B cell (primary cell): ENCODE data around the gene C19orf44. TPM values are rescaled to one million over a fixed set of nuclear protein-coding genes. Genes with fewer than 3 reads are reported as not detected.
A peak's percentile ranks its signal among the peaks of the same experiment; 100 is the strongest.
"Not testable (repeated sequence)": the region's sequence is repeated elsewhere in the genome, so short reads cannot be mapped to it uniquely, and the experiment has no call there.

Experiments
- ATAC-seq: fragments of 200-7000 bp; cut with Tn5 transposase; one replicate; pipeline ENCODE4 v1.10.0; 2021; ENCODE audit warnings: low read depth, mild to moderate bottlenecking, moderate number of reproducible peaks, moderate library complexity
- CTCF ChIA-PET: fragments of 350-600 bp; sonication (Branson Sonifier 250); formaldehyde crosslinking; loops from one replicate; lab custom pipeline; 2021; ENCODE audit warnings: antibody characterized with exemption, inconsistent platforms; lab: Charles Lee
- POLR2A ChIA-PET: fragments of 350-600 bp; sonication (Branson Sonifier 250); formaldehyde crosslinking; loops from one replicate; lab custom pipeline; 2021; ENCODE audit warnings: antibody characterized with exemption; lab: Charles Lee
- DNase-seq: peaks from one replicate; pipeline ENCODE4 v3.0.0; 2013
- H2AFZ ChIP-seq: 2 replicates; pipeline ENCODE4 v1.6.1; 2012; ENCODE audit warnings: mild to moderate bottlenecking, low read depth, low read length; ENCODE audit not compliant: insufficient read depth, poor library complexity, severe bottlenecking
- H3K27ac ChIP-seq, 2 donors: 1 replicate in 1 of 2; 2 replicates in 1 of 2; pipeline ENCODE4 v1.5.1; 2012 to 2013; ENCODE audit warnings: low read length in 2 of 2, mild to moderate bottlenecking in 2 of 2, moderate library complexity in 1 of 2
- H3K27me3 ChIP-seq, 4 experiments: fragments of 200-600 bp in 1 of 4; sonication (generic) in 1 of 4; replicated peaks in 1 of 4; 1 replicate in 2 of 4; 2 replicates in 2 of 4; pipeline versions ENCODE4 v1.6.1 to v1.7.0; 2013 to 2016; ENCODE audit warnings: low read length in 3 of 4, mild to moderate bottlenecking in 2 of 4, mixed read lengths in 1 of 4, moderate library complexity in 1 of 4; ENCODE audit not compliant: insufficient read depth in 4 of 4, control insufficient read depth in 3 of 4; ENCODE audit errors: control extremely low read depth in 1 of 4
- H3K36me3 ChIP-seq, 2 experiments: replicated peaks in 1 of 2; 1 replicate in 1 of 2; 2 replicates in 1 of 2; pipeline versions ENCODE4 v1.6.1 to v1.7.1; 2013; ENCODE audit warnings: low read length in 1 of 2; ENCODE audit not compliant: insufficient read depth in 2 of 2, control insufficient read depth in 1 of 2; ENCODE audit errors: control extremely low read depth in 1 of 2, extremely low read depth in 1 of 2
- H3K4me1 ChIP-seq, 2 donors: fragments of 200-600 bp in 1 of 2; sonication (generic) in 1 of 2; 1 replicate in 1 of 2; 2 replicates in 1 of 2; pipeline versions ENCODE4 v1.5.1 to v1.6.1; 2013 to 2017; ENCODE audit warnings: low read length in 2 of 2; ENCODE audit not compliant: control insufficient read depth in 2 of 2, insufficient read depth in 2 of 2
- H3K4me2 ChIP-seq: replicated peaks from 2 replicates; pipeline ENCODE3; 2012; ENCODE audit warnings: mild to moderate bottlenecking, low read depth, low read length; ENCODE audit not compliant: poor library complexity, severe bottlenecking
- H3K4me3 ChIP-seq, 5 experiments: fragments of 200-600 bp in 1 of 5; sonication (generic) in 1 of 5; 1 replicate in 3 of 5; 2 replicates in 2 of 5; pipeline versions ENCODE4 v1.5.1 to v1.7.0; 2011 to 2016; ENCODE audit warnings: low read length in 4 of 5, mild to moderate bottlenecking in 4 of 5, low read depth in 2 of 5, control low read depth in 1 of 5, moderate library complexity in 1 of 5; ENCODE audit not compliant: insufficient read depth in 1 of 5; ENCODE audit errors: control extremely low read depth in 1 of 5, extremely low read depth in 1 of 5
- H3K79me2 ChIP-seq: fragments of 200-600 bp; sonication (generic); one replicate; pipeline ENCODE4 v1.6.0; 2016; ENCODE audit warnings: low read length; ENCODE audit not compliant: control insufficient read depth, insufficient read depth
- H3K9ac ChIP-seq: fragments of 200-600 bp; sonication (generic); 2 replicates; pipeline ENCODE4 v1.6.1; 2017; ENCODE audit warnings: mild to moderate bottlenecking, low read length, moderate library complexity
- H3K9me3 ChIP-seq, 3 donors: one replicate each; pipeline versions ENCODE4 v1.6.1 to v1.7.1; 2013; ENCODE audit warnings: low read length in 2 of 3; ENCODE audit not compliant: control insufficient read depth in 2 of 3, insufficient read depth in 1 of 3; ENCODE audit errors: control extremely low read depth in 1 of 3
- H4K20me1 ChIP-seq: 2 replicates; pipeline ENCODE4 v1.6.0; 2012; ENCODE audit warnings: mild to moderate bottlenecking, low read length; ENCODE audit not compliant: insufficient read depth, control insufficient read depth, poor library complexity, severe bottlenecking
- H3K27ac Mint-ChIP-seq: one replicate; pipeline ENCODE4 v1.8.0; 2021; ENCODE audit warnings: mixed read lengths
- H3K27me3 Mint-ChIP-seq: one replicate; pipeline ENCODE4 v1.8.0; 2021; ENCODE audit warnings: mixed read lengths
- H3K4me1 Mint-ChIP-seq: one replicate; pipeline ENCODE4 v1.8.0; 2021; ENCODE audit warnings: mixed read lengths
- H3K4me3 Mint-ChIP-seq: one replicate; pipeline ENCODE4 v1.8.0; 2021; ENCODE audit warnings: mixed read lengths
- H3K9me3 Mint-ChIP-seq: one replicate; pipeline ENCODE4 v1.8.0; 2022; ENCODE audit warnings: mixed read lengths; ENCODE audit not compliant: insufficient read depth
- CTCF ChIP-seq: fragments of 200-600 bp; IDR thresholded peaks from one replicate; pipeline ENCODE4 v1.8.0; 2022; ENCODE audit warnings: antibody characterized with exemption, mild to moderate bottlenecking
- EZH2 ChIP-seq: IDR thresholded peaks from 2 replicates; pipeline ENCODE4 v1.6.1; 2012; ENCODE audit warnings: borderline replicate concordance, low read depth, mild to moderate bottlenecking, moderate library complexity, low read length; ENCODE audit not compliant: insufficient read depth, poor library complexity, severe bottlenecking
- WGBS: methylation state at CpG from one replicate; pipeline ENCODE4 v1.1.5; 2013; ENCODE audit warnings: missing lambda C conversion rate; ENCODE audit not compliant: insufficient coverage; 5-methylcytosine and 5-hydroxymethylcytosine counted together
- intact Hi-C: fragments of 100-400 bp; cut with micrococcal nuclease; formaldehyde crosslinking; loops from one replicate; pipeline ENCODE4 v1.10.0; 2022
- polyA plus RNA-seq: library from polyadenylated mRNA; depleted of rRNA; stranded (reverse); fragments of >200 nt; gene quantifications from 2 replicates; pipeline ENCODE4 v1.2.3, GENCODE V29; 2012
- total RNA-seq, 2 donors: library from RNA; stranded (reverse); fragments of 120-200 nt in 1 of 2; gene quantifications; 1 replicate in 1 of 2; 2 replicates in 1 of 2; pipeline versions ENCODE4 v1.2.3 to v1.2.4, GENCODE V29; 2013 to 2022

C19orf44 gene
- total and polyA plus RNA-seq, 2 donors (not counting 1 experiment from before 2014, with no cell fraction given), result 4.9 to 8.4 TPM

GRCh38 chr19:16497837-16498236, 1.6 kb downstream of the C19orf44 start:
- Histone ChIP-seq H3K36me3 (peaks cover 1 to 4% of the 10 kb centered on the region in 2 experiments), H3K9ac (no peak overlapping the region), H3K27ac (no peak overlapping the region), H3K4me2 (no peak overlapping the region), H2AFZ (no peak overlapping the region), H3K4me1 (peaks cover 3 to 15% of the 10 kb centered on the region in 2 donors), H3K4me3 (no peak overlapping the region), H3K27me3 (no peaks in the 10 kb centered on the region), H3K9me3 (no peaks in the 10 kb centered on the region), H4K20me1 (no peaks in the 10 kb centered on the region), H3K79me2 (peaks cover 14% of the 10 kb centered on the region)
- intact Hi-C loops, result loop anchor here (5.0 kb wide), 1 partner anchor 301 kb away; the partner anchor contains the start of gene AP1M1
- DNase-seq, result no peak
- TF ChIP-seq CTCF (no peak), EZH2 (no peak)
- Mint-ChIP-seq H3K27ac (no peak overlapping the region), H3K4me1 (peaks cover 13% of the 10 kb centered on the region), H3K9me3 (no peaks in the 10 kb centered on the region), H3K27me3 (no peaks in the 10 kb centered on the region), H3K4me3 (peak overlapping the region; percentile 91)
- ChIA-PET POLR2A (no interaction called here), CTCF (no interaction called here)
- no peak for ATAC-seq
- WGBS, result 93% methylated on average over 6 of the region's 6 CpGs

GRCh38 chr19:16504271-16504670, 8.1 kb downstream of the C19orf44 start:
- ChIA-PET CTCF (no interaction called here), POLR2A (no interaction called here)
- no peaks in the 10 kb centered on the region for H3K27me3 ChIP-seq
- Mint-ChIP-seq H3K27me3 (no peaks in the 10 kb centered on the region), H3K27ac (no peak overlapping the region), H3K4me3 (no peak overlapping the region), H3K4me1 (no peaks in the 10 kb centered on the region), H3K9me3 (no peaks in the 10 kb centered on the region)
- DNase-seq (no peak), ATAC-seq (no peak)
- peaks cover 1 to 11% of the 10 kb centered on the region in 2 experiments for H3K36me3 ChIP-seq
- no peak overlapping the region for H3K4me3 ChIP-seq
- no peaks in the 10 kb centered on the region for H3K4me1 ChIP-seq
- H3K9ac ChIP-seq, result no peak overlapping the region
- TF ChIP-seq EZH2 (no peak), CTCF (no peak)
- H2AFZ ChIP-seq, result no peak overlapping the region
- H3K27ac ChIP-seq, result no peak overlapping the region
- H3K9me3 ChIP-seq, result no peaks in the 10 kb centered on the region
- 100% methylated on average over 1 of the region's 3 CpGs for WGBS
- peaks cover 4% of the 10 kb centered on the region for H3K79me2 ChIP-seq
- H3K4me2 ChIP-seq, result no peak overlapping the region
- intact Hi-C loops, result no loop called here
- no peaks in the 10 kb centered on the region for H4K20me1 ChIP-seq

GRCh38 chr19:16506161-16506560, 10.0 kb downstream of the C19orf44 start:
- CTCF ChIA-PET, H3K4me3 Mint-ChIP-seq, POLR2A ChIA-PET, H3K4me3 ChIP-seq, intact Hi-C loops, H4K20me1 ChIP-seq, ATAC-seq, H3K27ac Mint-ChIP-seq, H3K4me2 ChIP-seq, H3K79me2 ChIP-seq, H3K4me1 ChIP-seq, H3K27ac ChIP-seq, H3K9me3 ChIP-seq, H3K9ac ChIP-seq, H3K27me3 Mint-ChIP-seq, H3K9me3 Mint-ChIP-seq, H2AFZ ChIP-seq, H3K27me3 ChIP-seq, DNase-seq, H3K4me1 Mint-ChIP-seq: not testable (repeated sequence)
- 98% methylated on average over 8 of the region's 11 CpGs for WGBS
- H3K36me3 ChIP-seq, result peaks cover 0 to 19% of the 10 kb centered on the region in 2 experiments
